Astrocyte (in vitro differentiated cells and primary cell): ENCODE results near the gene SUPT3H. TPM values are rescaled to one million over a fixed set of nuclear protein-coding genes. Genes with fewer than 3 reads are reported as not detected.

Experiments
- DNase-seq: peaks from one replicate; pipeline ENCODE4 v3.0.0-alpha.2; 2010; ENCODE audit warnings: low read depth
- FAIRE-seq: peaks from 2 replicates; lab custom pipeline; 2011; peaks lifted over from hg19 to GRCh38; lab: Jason Lieb, UNC
- H2AFZ ChIP-seq: 2 replicates; pipeline ENCODE4 v1.6.0; 2012; ENCODE audit warnings: low read depth, low read length, inconsistent platforms
- H3K27ac ChIP-seq: 2 replicates; pipeline ENCODE4 v1.5.1; 2011; ENCODE audit warnings: low read depth, low read length, inconsistent platforms
- H3K27me3 ChIP-seq: 2 replicates; pipeline ENCODE4 v1.6.0; 2011; ENCODE audit warnings: low read length, inconsistent platforms; ENCODE audit not compliant: insufficient read depth
- H3K36me3 ChIP-seq: 2 replicates; pipeline ENCODE4 v1.5.1; 2011; ENCODE audit warnings: low read length, inconsistent platforms; ENCODE audit not compliant: insufficient read depth
- H3K4me1 ChIP-seq: 2 replicates; pipeline ENCODE4 v1.5.1; 2011; ENCODE audit warnings: low read length, inconsistent platforms; ENCODE audit not compliant: insufficient read depth
- H3K4me2 ChIP-seq: 2 replicates; pipeline ENCODE4 v1.6.0; 2012; ENCODE audit warnings: low read length, inconsistent platforms
- H3K4me3 ChIP-seq: 2 replicates; pipeline ENCODE4 v1.5.1; 2011; ENCODE audit warnings: low read depth, mild to moderate bottlenecking, low read length, inconsistent platforms; ENCODE audit not compliant: insufficient read depth
- H3K79me2 ChIP-seq: 2 replicates; pipeline ENCODE4 v1.6.0; 2012; ENCODE audit warnings: mild to moderate bottlenecking, low read length, inconsistent platforms; ENCODE audit not compliant: insufficient read depth
- H3K9ac ChIP-seq: 2 replicates; pipeline ENCODE4 v1.6.0; 2012; ENCODE audit warnings: mild to moderate bottlenecking, low read length, inconsistent platforms
- H3K9me3 ChIP-seq: 2 replicates; pipeline ENCODE4 v1.5.1; 2012; ENCODE audit warnings: low read depth, mild to moderate bottlenecking, low read length, inconsistent platforms; ENCODE audit not compliant: insufficient read depth
- H4K20me1 ChIP-seq: 2 replicates; pipeline ENCODE4 v1.6.0; 2012; ENCODE audit warnings: low read length, inconsistent platforms; ENCODE audit not compliant: insufficient read depth
- H3K27ac Mint-ChIP-seq: one replicate; pipeline ENCODE4 v1.8.0; 2021; ENCODE audit warnings: mild to moderate bottlenecking, mixed read lengths; ENCODE audit not compliant: unreplicated experiment
- H3K27me3 Mint-ChIP-seq: one replicate; pipeline ENCODE4 v1.8.0; 2021; ENCODE audit warnings: low read depth, mixed read lengths; ENCODE audit not compliant: unreplicated experiment
- H3K36me3 Mint-ChIP-seq: one replicate; pipeline ENCODE4 v1.8.0; 2021; ENCODE audit warnings: low read depth, mixed read lengths; ENCODE audit not compliant: unreplicated experiment
- H3K4me1 Mint-ChIP-seq: one replicate; pipeline ENCODE4 v1.8.0; 2021; ENCODE audit warnings: low read depth, mixed read lengths; ENCODE audit not compliant: unreplicated experiment
- H3K4me3 Mint-ChIP-seq: one replicate; pipeline ENCODE4 v1.8.0; 2021; ENCODE audit warnings: mild to moderate bottlenecking, moderate library complexity, mixed read lengths; ENCODE audit not compliant: unreplicated experiment
- H3K9me3 Mint-ChIP-seq: one replicate; pipeline ENCODE4 v1.8.0; 2021; ENCODE audit warnings: mild to moderate bottlenecking, mixed read lengths; ENCODE audit not compliant: unreplicated experiment
- CTCF ChIP-seq: IDR thresholded peaks from 2 replicates; pipeline ENCODE4 v1.5.1; 2011; ENCODE audit warnings: low read depth, mild to moderate bottlenecking, inconsistent platforms, low read length, moderate library complexity; ENCODE audit not compliant: insufficient read depth
- EZH2 ChIP-seq: IDR thresholded peaks from 2 replicates; pipeline ENCODE4 v1.6.1; 2012; ENCODE audit warnings: mild to moderate bottlenecking, low read length, inconsistent platforms; ENCODE audit not compliant: insufficient read depth
- total RNA-seq: library from RNA; stranded (reverse); gene quantifications from 2 replicates; pipeline ENCODE4 v1.2.1, GENCODE V29; 2021

Gene SUPT3H
- total RNA-seq, 1 donor from 2014 or later, result 12.4 TPM

GRCh38 chr6:45132059-45132458 is 245.7 kb downstream of the SUPT3H start:
- H3K27ac ChIP-seq, result no peak overlapping the region
- no peak overlapping the region for H3K9ac ChIP-seq

GRCh38 chr6:45129051-45129450 is 248.7 kb downstream of the SUPT3H start:
- Histone ChIP-seq H3K9me3 (no peaks in the 10 kb centered on the region), H3K4me2 (no peak overlapping the region), H3K4me1 (no peaks in the 10 kb centered on the region), H3K4me3 (no peak overlapping the region), H3K79me2 (no peaks in the 10 kb centered on the region), H3K27me3 (no peaks in the 10 kb centered on the region), H3K36me3 (no peaks in the 10 kb centered on the region), H3K9ac (no peak overlapping the region), H2AFZ (no peak overlapping the region), H3K27ac (no peak overlapping the region), H4K20me1 (no peaks in the 10 kb centered on the region)
- no peak for DNase-seq
- H3K4me3 Mint-ChIP-seq, result no peak overlapping the region
- peaks cover 5% of the 10 kb centered on the region for H3K4me1 Mint-ChIP-seq
- no peak overlapping the region for H3K27ac Mint-ChIP-seq
- no peaks in the 10 kb centered on the region for H3K27me3 Mint-ChIP-seq
- H3K36me3 Mint-ChIP-seq, result peaks cover 2% of the 10 kb centered on the region
- H3K9me3 Mint-ChIP-seq, result no peaks in the 10 kb centered on the region
- TF ChIP-seq EZH2 (no peak), CTCF (no peak)
- FAIRE-seq, result no peak

More at GRCh38 chr6:45132059-45132458, 245.7 kb downstream of the SUPT3H start:
- H3K36me3 Mint-ChIP-seq, result peaks cover 2% of the 10 kb centered on the region
- Histone ChIP-seq H2AFZ (no peak overlapping the region), H3K4me1 (no peaks in the 10 kb centered on the region), H3K4me3 (no peak overlapping the region), H3K9me3 (no peaks in the 10 kb centered on the region), H3K36me3 (no peaks in the 10 kb centered on the region), H4K20me1 (no peaks in the 10 kb centered on the region), H3K79me2 (no peaks in the 10 kb centered on the region), H3K4me2 (no peak overlapping the region), H3K27me3 (no peaks in the 10 kb centered on the region)
- no peak overlapping the region for H3K27ac Mint-ChIP-seq
- peaks cover 5% of the 10 kb centered on the region for H3K4me1 Mint-ChIP-seq
- no peak for FAIRE-seq
- peaks cover 5% of the 10 kb centered on the region for H3K9me3 Mint-ChIP-seq
- H3K27me3 Mint-ChIP-seq, result no peaks in the 10 kb centered on the region
- no peak for TF ChIP-seq EZH2
- TF ChIP-seq CTCF, result no peak
- no peak overlapping the region for H3K4me3 Mint-ChIP-seq
- peak; percentile 14 for DNase-seq

GRCh38 chr6:45127185-45127584 is 250.5 kb downstream of the SUPT3H start:
- Mint-ChIP-seq H3K36me3 (no peaks in the 10 kb centered on the region), H3K4me3 (no peak overlapping the region), H3K4me1 (peaks cover 2% of the 10 kb centered on the region), H3K27ac (no peak overlapping the region), H3K9me3 (no peaks in the 10 kb centered on the region), H3K27me3 (no peaks in the 10 kb centered on the region)
- H3K27me3 ChIP-seq, result no peaks in the 10 kb centered on the region
- DNase-seq (no peak), FAIRE-seq (no peak)
- H3K9me3 ChIP-seq, result no peaks in the 10 kb centered on the region
- H3K4me1 ChIP-seq, result no peaks in the 10 kb centered on the region
- no peak overlapping the region for H3K4me2 ChIP-seq
- H4K20me1 ChIP-seq, result no peaks in the 10 kb centered on the region
- no peak overlapping the region for H3K4me3 ChIP-seq
- H3K79me2 ChIP-seq, result no peaks in the 10 kb centered on the region
- no peak overlapping the region for H2AFZ ChIP-seq
- H3K36me3 ChIP-seq, result no peaks in the 10 kb centered on the region
- TF ChIP-seq EZH2 (no peak), CTCF (no peak)
- H3K9ac ChIP-seq, result no peak overlapping the region
- H3K27ac ChIP-seq, result no peak overlapping the region
